Testis (tissue), 3 donors: ENCODE measurements around the gene TC2N. TPM values are rescaled to one million over a fixed set of nuclear protein-coding genes. Genes with fewer than 3 reads are reported as not detected.
A peak's percentile ranks its signal among the peaks of the same experiment; 100 is the strongest.
"Not testable (repeated sequence)": the region's sequence is repeated elsewhere in the genome, so short reads cannot be mapped to it uniquely, and the experiment has no call there.

Experiments
- DNase-seq: peaks from one replicate; pipeline ENCODE4 v3.0.0-alpha.2; 2019
- H3K27ac ChIP-seq, 2 donors: fragments of 200-600 bp; sonication (generic); one replicate each; pipeline ENCODE4 v1.5.1; 2019
- H3K27me3 ChIP-seq: fragments of 200-600 bp; sonication (generic); one replicate; pipeline ENCODE4 v1.5.1; 2019
- H3K36me3 ChIP-seq: fragments of 200-600 bp; sonication (generic); one replicate; pipeline ENCODE4 v1.5.1; 2017; ENCODE audit warnings: low read depth; ENCODE audit errors: missing control alignments
- H3K4me1 ChIP-seq: fragments of 200-600 bp; sonication (generic); one replicate; pipeline ENCODE4 v1.5.1; 2019
- H3K4me3 ChIP-seq, 2 donors: fragments of 200-600 bp; sonication (generic); one replicate each; pipeline ENCODE4 v1.5.1; 2017 to 2019
- H3K9me3 ChIP-seq: fragments of 200-600 bp; sonication (generic); one replicate; pipeline ENCODE4 v1.5.1; 2017
- POLR2A ChIP-seq: fragments of 450-650 bp; IDR thresholded peaks from one replicate; pipeline ENCODE4 v1.6.1; 2017; ENCODE audit warnings: antibody characterized with exemption, mild to moderate bottlenecking, moderate library complexity
- WGBS, 2 donors: methylation state at CpG; one replicate each; pipeline ENCODE4 v1.1.5; 2018; 5-methylcytosine and 5-hydroxymethylcytosine counted together
- intact Hi-C: fragments of 100-400 bp; cut with DNase I; formaldehyde crosslinking; loops from one replicate; pipeline ENCODE4 v1.15.1; 2023; ENCODE audit warnings: low total_unique reads
- polyA plus RNA-seq: library from polyadenylated mRNA; stranded (reverse); fragments of 350-450 nt; fragmentation: Illumina TruSeq; extraction: RNeasy Lipid Tissue Mini Kit (QIAGEN cat#74804); gene quantifications from one replicate; pipeline ENCODE4 v1.2.3, GENCODE V29; 2014; ENCODE audit warnings: low read depth, low replicate concordance; ENCODE audit not compliant: insufficient read depth
- total RNA-seq, 2 donors: library from RNA; depleted of rRNA; stranded (reverse); fragments of >200 nt; gene quantifications; one replicate each; pipeline ENCODE4 v1.2.3, GENCODE V29; 2016
- TF ChIP-seq, protein P1 (sequence below), 3 experiments: fragments of 450-650 bp in 2 of 3; fragments of 200-600 bp in 1 of 3; sonication (generic) in 1 of 3; IDR thresholded peaks; one replicate each; pipeline ENCODE4 v1.5.1; 2016 to 2019; ENCODE audit warnings: antibody characterized with exemption in 3 of 3, mild to moderate bottlenecking in 2 of 3, moderate library complexity in 1 of 3

TC2N gene
- total and polyA plus RNA-seq, 3 donors from 2014 or later = 17.2 to 24.3 (median 19.6) TPM

DNA sequence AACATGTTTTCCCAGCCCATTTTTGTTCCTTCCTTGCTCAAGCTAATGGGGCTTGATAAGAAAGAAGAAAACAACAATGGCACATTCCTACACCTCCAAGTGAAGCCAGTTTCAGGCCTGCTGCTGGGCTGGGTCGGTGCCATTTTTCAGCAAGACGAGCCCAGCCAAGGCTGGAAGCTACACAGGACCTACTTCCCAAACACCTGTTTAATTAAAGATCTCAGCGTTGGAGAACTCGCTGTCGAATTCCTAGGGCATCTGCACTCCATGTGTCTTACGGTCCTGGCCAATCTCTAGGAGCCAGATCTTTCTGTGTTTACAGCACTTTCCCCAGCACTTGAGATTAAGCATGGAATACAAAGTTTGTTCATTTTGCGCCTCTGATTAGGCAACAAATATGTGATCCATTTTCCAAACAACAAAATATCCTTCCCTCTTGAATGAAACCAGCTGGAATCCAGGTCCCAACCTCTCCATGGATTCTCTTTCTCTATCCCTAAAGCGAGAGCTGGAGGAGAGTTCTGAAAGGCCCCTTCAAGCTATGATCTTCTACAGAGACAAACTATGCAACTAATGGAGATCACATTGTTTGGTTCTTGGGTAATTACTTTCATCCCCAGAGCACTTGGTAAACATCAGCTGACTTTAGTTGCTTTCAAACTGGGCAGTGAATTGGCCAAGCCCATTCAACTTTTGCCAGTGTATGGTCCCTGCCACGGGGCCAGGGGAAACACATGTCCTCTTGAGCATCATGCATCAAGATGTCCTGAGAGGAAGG lies 34.3 kb upstream of the TC2N start:
- Histone ChIP-seq H3K9me3 (no peaks in the 10 kb centered on the region), H3K36me3 (no peaks in the 10 kb centered on the region), H3K4me3 (no peak overlapping the region), H3K4me1 (peaks cover 63% of the 10 kb centered on the region), H3K27me3 (no peaks in the 10 kb centered on the region), H3K27ac (peak overlapping the region in 1 of 2 donors; percentile 82)
- no peak for TF ChIP-seq POLR2A
- TF ChIP-seq, protein P1, sequence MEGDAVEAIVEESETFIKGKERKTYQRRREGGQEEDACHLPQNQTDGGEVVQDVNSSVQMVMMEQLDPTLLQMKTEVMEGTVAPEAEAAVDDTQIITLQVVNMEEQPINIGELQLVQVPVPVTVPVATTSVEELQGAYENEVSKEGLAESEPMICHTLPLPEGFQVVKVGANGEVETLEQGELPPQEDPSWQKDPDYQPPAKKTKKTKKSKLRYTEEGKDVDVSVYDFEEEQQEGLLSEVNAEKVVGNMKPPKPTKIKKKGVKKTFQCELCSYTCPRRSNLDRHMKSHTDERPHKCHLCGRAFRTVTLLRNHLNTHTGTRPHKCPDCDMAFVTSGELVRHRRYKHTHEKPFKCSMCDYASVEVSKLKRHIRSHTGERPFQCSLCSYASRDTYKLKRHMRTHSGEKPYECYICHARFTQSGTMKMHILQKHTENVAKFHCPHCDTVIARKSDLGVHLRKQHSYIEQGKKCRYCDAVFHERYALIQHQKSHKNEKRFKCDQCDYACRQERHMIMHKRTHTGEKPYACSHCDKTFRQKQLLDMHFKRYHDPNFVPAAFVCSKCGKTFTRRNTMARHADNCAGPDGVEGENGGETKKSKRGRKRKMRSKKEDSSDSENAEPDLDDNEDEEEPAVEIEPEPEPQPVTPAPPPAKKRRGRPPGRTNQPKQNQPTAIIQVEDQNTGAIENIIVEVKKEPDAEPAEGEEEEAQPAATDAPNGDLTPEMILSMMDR (IDR thresholded peaks at IDR 0.05) = no peak
- DNase-seq = peak; percentile 67
- WGBS, 2 donors = 56 to 57% methylated on average over 9 of the region's 9 CpGs
- intact Hi-C loops = no loop called here

- 33 to 51% methylated on average over 4 of the region's 4 CpGs for WGBS, 2 donors
- Histone ChIP-seq H3K27me3 (no peaks in the 10 kb centered on the region), H3K36me3 (no peaks in the 10 kb centered on the region), H3K27ac (peak overlapping the region; percentile 47 to 81), H3K4me1 (peaks cover 66% of the 10 kb centered on the region), H3K4me3 (no peak overlapping the region), H3K9me3 (no peaks in the 10 kb centered on the region)
- intact Hi-C loops = no loop called here
- no peak for TF ChIP-seq POLR2A
- TF ChIP-seq, protein P1 (IDR thresholded peaks at IDR 0.05) = no peak
- peak; percentile 48 for DNase-seq
Observed at GRCh38 chr14:91899806-91900205, 32.5 kb upstream of the TC2N start.

DNA sequence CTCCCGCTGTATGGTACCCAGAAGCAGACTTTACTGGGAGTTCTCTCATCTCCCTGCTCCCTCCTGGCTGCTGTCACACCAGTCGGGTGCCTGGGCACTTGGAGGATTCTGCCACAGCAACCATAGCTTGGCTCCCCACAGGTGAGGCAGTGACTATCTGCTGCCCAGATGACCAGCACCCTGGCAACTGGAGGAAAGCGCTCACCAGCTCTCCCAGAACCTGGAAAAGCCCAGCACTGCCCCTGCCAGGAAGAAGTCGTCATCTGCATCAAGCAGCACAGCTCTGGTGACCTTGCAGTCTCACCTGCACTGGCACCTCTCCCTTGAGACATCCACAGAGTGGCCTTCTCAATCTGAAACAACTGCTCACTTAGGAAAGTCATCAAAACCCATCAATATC lies 31.9 kb upstream of the TC2N start:
- Histone ChIP-seq H3K9me3 (no peaks in the 10 kb centered on the region), H3K4me1 (peaks cover 66% of the 10 kb centered on the region), H3K36me3 (no peaks in the 10 kb centered on the region), H3K27me3 (no peaks in the 10 kb centered on the region), H3K4me3 (no peak overlapping the region), H3K27ac (peak overlapping the region; percentile 47 to 81)
- TF ChIP-seq, protein P1 (IDR thresholded peaks at IDR 0.05) = no peak
- no peak for TF ChIP-seq POLR2A
- no peak for DNase-seq
- WGBS, 2 donors = 85 to 96% methylated on average over 2 to 4 of the region's 4 CpGs
- intact Hi-C loops = no loop called here

DNA sequence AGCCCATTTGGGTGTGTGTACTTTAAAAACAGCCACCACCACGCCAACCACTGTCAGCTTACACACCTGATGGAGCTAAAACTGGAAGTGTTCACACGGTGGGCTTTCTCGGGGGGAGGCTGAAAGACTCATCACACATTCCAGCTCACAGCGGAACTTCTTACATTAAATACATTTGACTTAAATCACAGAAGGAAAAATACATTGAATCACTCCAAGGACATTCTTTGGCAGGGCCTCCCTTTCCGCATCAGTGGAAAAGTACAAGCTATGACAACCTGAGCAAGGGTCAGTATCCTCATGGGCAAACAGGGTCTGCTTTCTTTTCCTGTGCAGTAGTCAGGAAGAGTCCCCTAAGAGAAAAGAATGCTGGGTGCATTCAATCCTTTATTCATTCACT lies 31.0 kb upstream of the TC2N start:
- Histone ChIP-seq H3K27me3 (no peaks in the 10 kb centered on the region), H3K36me3 (no peaks in the 10 kb centered on the region), H3K4me1 (peaks cover 59% of the 10 kb centered on the region), H3K27ac (peak overlapping the region in 1 of 2 donors; percentile 72), H3K9me3 (no peaks in the 10 kb centered on the region), H3K4me3 (no peak overlapping the region)
- DNase-seq = no peak
- intact Hi-C loops = no loop called here
- no peak for TF ChIP-seq POLR2A
- TF ChIP-seq, protein P1 (IDR thresholded peaks at IDR 0.05) = no peak
- 74 to 77% methylated on average over 5 of the region's 5 CpGs for WGBS, 2 donors

GRCh38 chr14:91897716-91898115 lies 30.4 kb upstream of the TC2N start:
- H3K9me3 ChIP-seq, H3K27me3 ChIP-seq, intact Hi-C loops, H3K4me3 ChIP-seq, DNase-seq, H3K36me3 ChIP-seq: not testable (repeated sequence)
- WGBS, 2 donors = 81 to 82% methylated on average over 5 of the region's 5 CpGs
- Histone ChIP-seq H3K27ac (peak overlapping the region; percentile 59 to 72), H3K4me1 (peaks cover 54% of the 10 kb centered on the region)
